Measurements from ENCODE around the gene AHNAK.
"Not testable (repeated sequence)": the region's sequence is repeated elsewhere in the genome, so short reads cannot be mapped to it uniquely, and the experiment has no call there.

AHNAK gene

DNA sequence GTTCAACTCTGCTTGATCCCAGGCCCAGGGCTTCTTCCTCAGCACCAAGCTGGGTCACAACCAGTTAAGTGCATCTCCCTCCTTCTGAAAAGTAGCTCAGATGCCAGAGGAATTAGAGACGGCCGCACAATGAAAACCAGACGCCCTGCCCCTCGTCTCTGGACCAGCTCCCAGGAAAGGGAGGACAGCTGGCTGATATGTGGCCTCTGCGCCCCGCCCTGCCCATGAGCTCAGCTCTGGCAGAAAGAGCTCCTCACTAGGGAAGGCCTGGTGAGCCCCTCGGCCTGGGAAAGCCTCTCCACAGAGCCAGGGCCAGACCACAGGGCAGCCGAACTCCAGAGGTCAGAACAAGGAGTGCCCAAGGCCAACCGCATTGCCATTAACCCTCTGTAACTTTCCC lies 145.8 kb downstream of the AHNAK start:
- DNase-seq, result no peak

GRCh38 chr11:62400281-62400680 lies 146.3 kb downstream of the AHNAK start:
- DNase-seq, result no peak

- no peak for DNase-seq
These were observed 146.7 kb downstream of the AHNAK start for GRCh38 chr11:62399878-62400266.

DNA sequence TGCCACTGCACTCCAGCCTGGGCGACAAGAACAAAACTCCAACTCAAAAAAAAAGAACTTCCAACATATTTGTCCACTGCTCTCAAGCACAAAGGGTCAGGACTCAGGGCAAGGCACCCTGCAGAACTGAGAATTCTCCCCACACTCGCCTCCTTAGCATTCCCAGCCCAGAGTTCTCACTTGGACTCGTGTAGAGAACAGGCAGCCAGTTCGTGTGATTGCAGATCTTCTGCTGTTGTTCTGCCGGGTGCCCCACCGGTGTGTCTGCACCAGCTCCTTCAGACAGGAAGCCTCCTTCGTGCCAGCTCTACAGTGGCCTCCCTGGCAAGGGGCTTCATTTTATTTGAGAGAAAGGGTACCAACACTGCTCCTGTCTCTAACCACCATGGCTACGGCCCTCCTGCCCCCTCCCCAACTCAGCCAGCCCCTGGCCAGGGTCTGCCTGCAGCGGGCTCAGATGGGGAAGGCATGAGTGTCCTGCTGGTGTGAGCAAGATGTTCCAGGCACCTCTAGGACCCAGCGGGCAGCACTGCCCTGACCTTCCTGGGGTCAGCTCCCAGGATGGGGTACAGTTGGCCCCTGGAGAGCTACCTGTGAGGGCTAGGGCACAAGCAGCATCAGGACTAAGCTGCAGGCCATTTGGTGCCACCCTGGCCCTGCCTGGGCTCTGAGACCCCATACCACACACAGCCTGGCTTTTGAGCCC lies 147.3 kb downstream of the AHNAK start:
- DNase-seq, result peak; percentile 41

GRCh38 chr11:62398011-62398994 lies 148.3 kb downstream of the AHNAK start:
- DNase-seq, result no peak

DNA sequence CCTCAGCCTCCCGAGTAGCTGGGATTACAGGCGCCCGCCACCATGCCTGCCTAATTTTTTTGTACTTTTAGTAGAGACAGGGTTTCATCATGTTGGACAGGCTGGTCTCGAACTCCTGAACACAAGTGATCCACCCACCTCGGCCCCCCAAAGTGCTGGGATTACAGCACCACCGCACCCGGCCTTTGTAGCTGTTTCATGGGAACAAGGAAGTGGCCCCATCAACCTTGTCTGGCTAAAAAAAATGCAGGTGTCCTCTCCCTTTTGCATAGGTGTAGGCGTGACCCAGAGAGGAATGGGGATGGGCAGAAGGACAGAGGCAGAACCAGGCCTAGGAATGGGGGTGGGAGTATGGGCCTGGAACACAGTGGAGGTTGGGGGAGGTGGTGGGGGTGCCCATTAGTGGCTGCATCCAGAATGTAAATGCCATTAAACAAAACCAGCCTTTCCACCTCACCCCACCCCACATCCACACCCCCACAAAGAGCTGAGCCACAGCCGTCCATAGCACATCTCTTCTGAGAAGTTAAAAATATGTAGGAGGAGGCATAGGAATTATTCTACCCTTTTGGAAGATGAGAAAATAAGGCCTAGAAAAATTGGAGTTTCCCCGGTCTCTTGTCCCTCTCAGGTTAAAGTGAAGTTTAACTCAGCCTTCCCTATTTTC lies 150.6 kb downstream of the AHNAK start:
- no peak for DNase-seq

DNA sequence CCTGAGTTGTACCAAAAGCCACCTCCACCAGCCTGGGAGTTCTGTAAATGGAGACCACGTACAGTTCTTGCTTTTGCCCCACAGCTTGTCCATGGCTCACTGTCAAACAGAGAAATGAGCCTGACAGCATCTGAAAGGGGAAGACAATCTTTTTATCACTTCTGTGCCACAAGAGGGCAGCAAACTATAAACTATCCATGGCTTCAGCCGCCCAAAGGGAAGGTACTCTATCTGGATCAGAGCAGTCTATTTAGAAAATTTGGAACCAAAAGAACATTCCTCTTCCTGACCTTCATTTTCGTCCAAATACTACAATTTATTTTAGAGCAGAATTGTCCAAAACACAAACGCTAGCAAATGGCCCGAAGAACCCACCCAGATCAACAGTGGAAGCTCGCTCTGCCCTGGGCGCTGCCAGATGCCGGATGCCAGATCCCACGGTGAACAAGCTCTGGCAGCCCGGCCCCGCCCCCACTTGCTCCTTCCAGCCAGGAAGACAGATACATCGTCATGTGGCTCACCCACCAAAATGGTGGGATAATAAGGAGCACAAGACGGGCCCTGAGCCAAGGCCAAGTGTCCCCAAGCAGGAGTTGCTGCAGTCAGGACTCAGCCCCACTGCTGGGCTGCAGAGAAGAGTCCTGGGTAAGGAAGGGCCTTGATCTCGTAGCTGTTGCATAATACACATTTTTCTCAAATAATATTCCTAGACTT lies 151.6 kb downstream of the AHNAK start:
- peak; percentile 58 for DNase-seq

DNA sequence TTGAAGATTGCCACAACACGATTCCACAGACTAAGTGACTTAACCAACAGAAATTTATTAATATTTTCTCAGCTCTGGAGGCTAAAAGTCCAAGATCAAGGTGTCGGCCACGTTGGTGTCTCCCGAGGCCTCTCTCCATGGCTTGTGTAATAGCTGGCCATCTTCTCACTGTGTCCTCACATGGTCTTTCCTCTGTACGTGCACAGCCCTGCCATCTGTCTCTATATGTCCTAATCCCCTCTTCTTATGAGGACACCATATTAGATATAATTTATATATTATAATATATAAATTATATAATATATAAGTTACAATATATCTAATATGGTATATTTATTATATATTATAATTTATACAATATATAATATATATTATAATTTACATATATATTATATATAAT lies 152.9 kb downstream of the AHNAK start:
- DNase-seq, result no peak

DNA sequence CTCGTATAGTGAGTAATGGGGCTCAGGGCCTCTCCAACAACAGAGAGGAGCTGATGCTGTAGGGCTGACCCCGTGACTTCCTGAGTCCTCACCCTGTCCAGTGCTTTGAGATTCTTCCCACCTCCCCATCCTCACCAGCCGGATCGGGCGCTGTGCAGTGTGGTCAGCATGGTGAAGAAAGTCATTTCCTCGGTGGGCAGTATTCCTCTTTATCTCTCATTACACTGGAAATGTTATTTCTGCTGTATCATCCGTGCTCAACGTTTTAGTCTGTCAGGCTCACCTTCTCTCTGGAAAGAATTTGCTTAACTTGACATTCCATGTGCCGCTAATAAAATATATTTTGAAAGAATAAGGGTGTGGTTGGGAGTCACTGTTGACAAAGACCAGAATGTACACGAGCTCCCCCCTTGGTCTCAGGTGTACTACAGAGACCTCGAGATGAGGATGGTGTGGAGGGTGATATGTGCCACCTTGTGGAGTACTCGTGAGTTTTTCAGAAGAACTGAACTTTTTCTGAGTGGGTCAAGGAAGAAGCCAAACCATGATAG lies 153.5 kb downstream of the AHNAK start:
- peak; percentile 50 for DNase-seq

DNA sequence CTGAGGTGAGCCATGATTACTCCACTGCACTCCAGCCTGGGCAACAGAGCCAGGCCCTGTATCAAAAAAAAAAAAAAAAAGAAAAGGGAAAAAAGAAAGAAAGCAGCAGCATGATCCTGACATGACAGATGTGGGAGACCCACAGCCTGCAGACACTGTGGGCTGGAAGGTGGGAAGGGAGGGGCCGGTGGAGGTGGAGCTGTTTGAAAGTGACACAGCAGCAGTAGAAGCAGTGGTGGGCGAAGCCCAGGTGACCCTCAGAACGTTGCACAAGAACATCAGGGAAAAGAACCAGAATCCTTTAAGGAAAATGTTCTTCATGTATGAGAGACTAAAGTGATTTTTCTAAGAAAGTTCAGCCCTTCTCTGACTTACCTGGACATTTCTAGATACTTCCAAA lies 154.1 kb downstream of the AHNAK start:
- DNase-seq, result no peak

GRCh38 chr11:62391642-62392425 lies 154.8 kb downstream of the AHNAK start:
- no peak for DNase-seq

DNA sequence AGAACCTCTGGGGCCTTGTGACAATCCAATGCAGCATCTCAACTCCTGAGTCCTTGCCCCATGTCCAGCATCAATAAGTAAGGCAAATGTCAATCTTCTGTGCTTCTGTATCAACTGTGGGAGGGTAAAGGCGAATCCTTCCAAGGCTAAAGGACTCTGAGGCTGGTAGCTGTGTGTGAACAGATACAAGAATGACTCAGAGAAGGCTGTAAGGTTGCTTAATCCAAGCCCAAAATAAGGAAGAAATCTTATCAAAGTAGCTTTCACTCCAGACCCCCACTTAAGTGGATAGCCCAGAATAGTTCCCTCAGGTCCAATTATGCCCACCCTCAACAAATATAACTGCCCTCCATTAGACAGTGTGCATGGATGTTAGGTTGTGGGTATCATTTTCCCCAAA lies 155.9 kb downstream of the AHNAK start:
- DNase-seq, result no peak

- no peak for DNase-seq
These were observed 156.4 kb downstream of the AHNAK start for GRCh38 chr11:62390237-62390636.

DNA sequence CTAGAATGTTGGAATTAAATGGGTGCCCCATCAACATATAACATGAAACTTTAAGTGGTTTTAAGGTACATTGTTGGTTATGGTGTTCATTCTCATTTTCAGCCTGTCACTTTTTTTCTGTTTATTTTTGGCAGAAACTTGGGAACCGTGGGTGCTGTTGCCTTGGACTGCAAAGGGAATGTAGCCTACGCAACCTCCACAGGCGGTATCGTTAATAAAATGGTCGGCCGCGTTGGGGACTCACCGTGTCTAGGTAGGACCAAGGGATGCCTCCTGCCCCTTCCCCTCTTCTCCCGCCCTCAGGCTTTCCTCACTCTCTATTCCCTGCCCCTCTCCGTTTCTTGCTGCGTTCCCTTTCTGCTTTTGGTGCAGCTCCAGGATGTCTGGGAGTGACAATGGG lies 157.6 kb downstream of the AHNAK start:
- DNase-seq, result no peak

DNA sequence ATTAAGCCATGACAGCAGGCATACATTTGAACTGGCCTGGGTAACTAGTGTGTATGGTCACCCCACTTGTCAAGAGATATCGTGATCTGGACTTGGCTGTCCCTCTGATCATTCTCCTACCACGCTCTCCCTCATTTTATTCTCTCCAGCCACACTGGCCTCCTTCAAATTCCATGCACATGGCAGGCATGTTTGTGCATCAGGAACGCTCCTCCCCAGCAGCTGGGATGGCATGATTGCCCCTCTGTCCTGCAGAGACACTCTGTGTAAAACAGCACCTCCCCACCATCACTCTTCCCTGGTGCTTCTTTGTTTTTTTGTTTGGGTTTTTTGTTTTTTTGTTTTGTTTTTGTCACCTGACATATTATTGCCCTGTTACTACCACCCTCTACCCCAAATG lies 159.2 kb downstream of the AHNAK start:
- no peak for DNase-seq

- not testable (repeated sequence) for DNase-seq
These were observed 160.5 kb downstream of the AHNAK start for GRCh38 chr11:62386083-62386482.

DNA sequence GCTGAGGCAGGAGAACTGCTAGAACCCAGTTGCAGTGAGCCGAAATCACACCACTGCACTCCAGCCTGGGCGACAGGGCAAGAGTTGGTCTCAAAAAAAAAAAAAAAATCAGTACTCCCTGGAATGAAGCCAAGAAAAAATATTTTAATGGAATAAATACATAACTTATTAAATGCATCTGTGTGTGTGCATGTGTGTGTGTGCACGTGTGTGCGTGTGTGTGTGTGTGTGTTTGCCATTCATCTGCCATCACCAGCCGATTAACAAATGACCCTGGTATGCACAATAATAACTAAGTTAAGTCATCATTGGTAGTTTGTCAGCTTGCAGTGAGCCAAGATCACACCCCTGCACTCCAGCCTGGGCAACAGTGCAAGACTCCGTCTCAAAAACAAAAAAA lies 162.8 kb downstream of the AHNAK start:
- DNase-seq, result no peak

All from CD4-positive, alpha-beta T cell treated with Interleukin-6 for 4 hours (primary cell).